ENCODE results near the gene PGLYRP4. TPM values are rescaled to one million over a fixed set of nuclear protein-coding genes. Genes with fewer than 3 reads are reported as not detected.

PGLYRP4 gene
- total and polyA plus RNA-seq, 2 donors (not counting 1 experiment from before 2014, with no cell fraction given), result not detected

DNA sequence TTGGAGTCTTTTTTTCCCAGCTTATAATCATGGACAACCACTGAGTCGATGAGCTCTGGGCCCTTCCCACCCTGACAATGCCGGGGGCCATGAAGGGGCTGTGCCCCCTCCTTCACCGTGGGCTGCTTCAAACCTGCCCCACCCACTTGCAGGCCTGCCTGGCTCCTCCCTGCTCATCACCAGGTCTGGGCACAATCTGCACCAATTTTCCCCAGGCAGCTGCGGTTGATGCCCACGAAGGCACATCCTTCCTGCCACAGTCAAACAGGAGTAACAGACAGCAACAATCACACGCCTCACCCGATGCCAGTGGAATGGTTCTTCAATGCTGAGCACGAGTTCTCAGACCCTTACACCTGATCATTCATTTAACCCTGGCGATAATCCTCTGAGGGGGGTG lies 54.8 kb downstream of the PGLYRP4 start:
- ATAC-seq (ENCODE audit: low read depth), result no peak
- CTCF ChIA-PET, result no interaction called here

DNA sequence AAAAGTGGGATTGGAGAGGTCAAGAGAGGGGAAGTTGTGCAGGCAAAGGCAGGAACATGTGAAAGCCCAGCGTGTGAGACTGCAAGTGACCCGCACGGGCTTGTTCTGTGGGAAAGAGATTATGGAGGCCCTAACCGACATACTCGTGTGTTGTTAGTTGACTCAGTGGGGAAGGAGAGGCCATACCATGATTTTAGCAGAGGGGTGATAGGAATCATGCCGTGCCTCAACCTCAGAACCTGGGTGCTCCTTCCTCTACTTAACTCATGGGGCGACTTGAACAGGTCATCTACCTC lies 55.2 kb downstream of the PGLYRP4 start:
- Mint-ChIP-seq H3K4me3 (peak overlapping the region; percentile 37), H3K4me1 (peaks cover 56% of the 10 kb centered on the region)
- WGBS (ENCODE audit: insufficient coverage), result 88% methylated on average over 7 of the region's 7 CpGs

More for the DNA sequence above, 54.8 kb downstream of the PGLYRP4 start:
- intact Hi-C loops (cut with micrococcal nuclease), result no loop called here
- Histone ChIP-seq H3K4me1 (ENCODE audit: control insufficient read depth in 2 of 2, insufficient read depth in 2 of 2, low read length in 2 of 2) (peaks cover 40 to 50% of the 10 kb centered on the region in 2 donors), H2AFZ (ENCODE audit: insufficient read depth, low read depth, low read length, poor library complexity, severe bottlenecking) (peak overlapping the region; percentile 19), H3K27me3 (replicated peaks in 1 of 4; ENCODE audit: control extremely low read depth in 1 of 4, control insufficient read depth in 3 of 4, insufficient read depth in 4 of 4, low read length in 3 of 4) (peaks cover 0 to 5% (median 0%) of the 10 kb centered on the region in 4 experiments), H3K9me3 (ENCODE audit: control extremely low read depth in 1 of 3, control insufficient read depth in 2 of 3, insufficient read depth in 1 of 3, low read length in 2 of 3) (peaks cover 0 to 9% (median 0%) of the 10 kb centered on the region in 3 donors), H3K27ac (ENCODE audit: low read length in 2 of 2) (no peak overlapping the region), H3K79me2 (ENCODE audit: control insufficient read depth, insufficient read depth, low read length) (no peaks in the 10 kb centered on the region), H3K4me3 (ENCODE audit: control extremely low read depth in 1 of 5, extremely low read depth in 1 of 5, insufficient read depth in 1 of 5, low read depth in 2 of 5, low read length in 4 of 5) (peak overlapping the region in 2 of 5 experiments; percentile 17 to 33), H3K4me2 (replicated peaks; ENCODE audit: low read depth, low read length, poor library complexity, severe bottlenecking) (peak overlapping the region; percentile 75), H4K20me1 (ENCODE audit: control insufficient read depth, insufficient read depth, low read length, poor library complexity, severe bottlenecking) (no peaks in the 10 kb centered on the region), H3K36me3 (replicated peaks in 1 of 2; ENCODE audit: control extremely low read depth in 1 of 2, control insufficient read depth in 1 of 2, extremely low read depth in 1 of 2, insufficient read depth in 2 of 2, low read length in 1 of 2) (no peaks in the 10 kb centered on the region), H3K9ac (ENCODE audit: low read length) (peak overlapping the region; percentile 44)
- Mint-ChIP-seq H3K4me1 (peaks cover 56% of the 10 kb centered on the region), H3K27ac (no peak overlapping the region), H3K27me3 (peaks cover 5% of the 10 kb centered on the region), H3K4me3 (peak overlapping the region; percentile 37), H3K9me3 (ENCODE audit: insufficient read depth) (no peaks in the 10 kb centered on the region)
- 17% methylated on average over 6 of the region's 9 CpGs for WGBS (ENCODE audit: insufficient coverage)
- POLR2A ChIA-PET, result no interaction called here
- TF ChIP-seq EZH2 (IDR thresholded peaks at IDR 0.05; ENCODE audit: borderline replicate concordance, insufficient read depth, low read depth, low read length, poor library complexity, severe bottlenecking), result no peak
- DNase-seq, result no peak

More for the DNA sequence above, 55.2 kb downstream of the PGLYRP4 start:
- no peaks in the 10 kb centered on the region for H3K36me3 ChIP-seq (replicated peaks in 1 of 2; ENCODE audit: control extremely low read depth in 1 of 2, control insufficient read depth in 1 of 2, extremely low read depth in 1 of 2, insufficient read depth in 2 of 2, low read length in 1 of 2)
- POLR2A ChIA-PET, result no interaction called here
- H3K27ac Mint-ChIP-seq, result no peak overlapping the region
- H3K4me3 ChIP-seq (ENCODE audit: control extremely low read depth in 1 of 5, extremely low read depth in 1 of 5, insufficient read depth in 1 of 5, low read depth in 2 of 5, low read length in 4 of 5), result peak overlapping the region in 1 of 5 experiments; percentile 33
- H3K79me2 ChIP-seq (ENCODE audit: control insufficient read depth, insufficient read depth, low read length), result no peaks in the 10 kb centered on the region
- no peak overlapping the region for H3K27ac ChIP-seq (ENCODE audit: low read length in 2 of 2)
- peaks cover 0 to 9% (median 0%) of the 10 kb centered on the region in 3 donors for H3K9me3 ChIP-seq (ENCODE audit: control extremely low read depth in 1 of 3, control insufficient read depth in 2 of 3, insufficient read depth in 1 of 3, low read length in 2 of 3)
- no peak overlapping the region for H3K9ac ChIP-seq (ENCODE audit: low read length)
- TF ChIP-seq, protein P1, sequence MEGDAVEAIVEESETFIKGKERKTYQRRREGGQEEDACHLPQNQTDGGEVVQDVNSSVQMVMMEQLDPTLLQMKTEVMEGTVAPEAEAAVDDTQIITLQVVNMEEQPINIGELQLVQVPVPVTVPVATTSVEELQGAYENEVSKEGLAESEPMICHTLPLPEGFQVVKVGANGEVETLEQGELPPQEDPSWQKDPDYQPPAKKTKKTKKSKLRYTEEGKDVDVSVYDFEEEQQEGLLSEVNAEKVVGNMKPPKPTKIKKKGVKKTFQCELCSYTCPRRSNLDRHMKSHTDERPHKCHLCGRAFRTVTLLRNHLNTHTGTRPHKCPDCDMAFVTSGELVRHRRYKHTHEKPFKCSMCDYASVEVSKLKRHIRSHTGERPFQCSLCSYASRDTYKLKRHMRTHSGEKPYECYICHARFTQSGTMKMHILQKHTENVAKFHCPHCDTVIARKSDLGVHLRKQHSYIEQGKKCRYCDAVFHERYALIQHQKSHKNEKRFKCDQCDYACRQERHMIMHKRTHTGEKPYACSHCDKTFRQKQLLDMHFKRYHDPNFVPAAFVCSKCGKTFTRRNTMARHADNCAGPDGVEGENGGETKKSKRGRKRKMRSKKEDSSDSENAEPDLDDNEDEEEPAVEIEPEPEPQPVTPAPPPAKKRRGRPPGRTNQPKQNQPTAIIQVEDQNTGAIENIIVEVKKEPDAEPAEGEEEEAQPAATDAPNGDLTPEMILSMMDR (IDR thresholded peaks at IDR 0.05), result no peak
- TF ChIP-seq EZH2 (IDR thresholded peaks at IDR 0.05; ENCODE audit: borderline replicate concordance, insufficient read depth, low read depth, low read length, poor library complexity, severe bottlenecking), result no peak
- peak overlapping the region; percentile 75 for H3K4me2 ChIP-seq (replicated peaks; ENCODE audit: low read depth, low read length, poor library complexity, severe bottlenecking)
- intact Hi-C loops (cut with micrococcal nuclease), result no loop called here
- peaks cover 40 to 50% of the 10 kb centered on the region in 2 donors for H3K4me1 ChIP-seq (ENCODE audit: control insufficient read depth in 2 of 2, insufficient read depth in 2 of 2, low read length in 2 of 2)
- ATAC-seq (ENCODE audit: low read depth) (no peak), DNase-seq (no peak)
- H3K27me3 Mint-ChIP-seq, result peaks cover 5% of the 10 kb centered on the region
- H3K9me3 Mint-ChIP-seq (ENCODE audit: insufficient read depth), result no peaks in the 10 kb centered on the region
- CTCF ChIA-PET, result no interaction called here
- H3K27me3 ChIP-seq (replicated peaks in 1 of 4; ENCODE audit: control extremely low read depth in 1 of 4, control insufficient read depth in 3 of 4, insufficient read depth in 4 of 4, low read length in 3 of 4), result peaks cover 0 to 5% (median 0%) of the 10 kb centered on the region in 4 experiments
- no peaks in the 10 kb centered on the region for H4K20me1 ChIP-seq (ENCODE audit: control insufficient read depth, insufficient read depth, low read length, poor library complexity, severe bottlenecking)
- no peak overlapping the region for H2AFZ ChIP-seq (ENCODE audit: insufficient read depth, low read depth, low read length, poor library complexity, severe bottlenecking)

Data from B cell (primary cell).